RWPE1 (cell line): Measurements from ENCODE around the gene RTN4RL2.
A peak's percentile ranks its signal among the peaks of the same experiment; 100 is the strongest.

Experiments used
- CTCF ChIA-PET: fragments of 350-600 bp; sonication (Branson Sonifier 250); formaldehyde crosslinking; extraction: SDS; loops from one replicate; lab custom pipeline; 2021; lab: Yijun Ruan, JAX
- POLR2A ChIA-PET: fragments of 400-600 bp; formaldehyde crosslinking; extraction: SDS; loops from one replicate; lab custom pipeline; 2020; ENCODE audit warnings: antibody characterized with exemption; ENCODE audit not compliant: low non-redundant PET; lab: Yijun Ruan, JAX
- DNase-seq: peaks from one replicate; pipeline ENCODE4 v3.0.0; 2012; ENCODE audit warnings: low spot score
- H3K27ac ChIP-seq: fragments of 450-650 bp; 2 replicates; pipeline ENCODE4 v1.5.1; 2017
- TF ChIP-seq, protein P1 (sequence below): fragments of 450-650 bp; conservative IDR thresholded peaks from 2 replicates; pipeline ENCODE4 v1.5.1; 2017; ENCODE audit warnings: low read depth, mild to moderate bottlenecking

Gene RTN4RL2

DNA sequence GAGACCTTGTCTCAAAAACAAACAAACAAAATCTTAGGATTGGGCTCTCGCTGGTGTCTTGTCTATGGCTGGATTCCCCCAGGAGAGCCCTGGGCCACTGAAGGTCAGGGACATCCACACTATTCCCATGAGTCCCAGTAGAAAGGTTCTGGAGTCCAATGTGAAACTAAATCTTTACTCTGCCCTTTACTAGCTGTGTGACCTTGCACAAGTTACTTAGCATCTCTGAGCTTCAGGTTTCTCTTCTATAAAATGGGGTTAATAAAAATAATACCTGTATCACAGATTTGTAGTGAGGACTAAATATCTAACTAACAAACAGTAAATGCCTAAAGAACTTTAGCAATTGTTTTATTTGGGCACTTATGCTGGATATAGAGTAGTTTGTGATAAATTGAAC is 46.2 kb downstream of the RTN4RL2 start:
- ChIA-PET POLR2A (no interaction called here), CTCF (interaction anchor here (1.3 kb wide), 1 partner anchor 20 kb away, joined by 4 read pairs; no protein-coding TSS in a partner anchor)
- H3K27ac ChIP-seq: no peak overlapping the region
- TF ChIP-seq, protein P1, sequence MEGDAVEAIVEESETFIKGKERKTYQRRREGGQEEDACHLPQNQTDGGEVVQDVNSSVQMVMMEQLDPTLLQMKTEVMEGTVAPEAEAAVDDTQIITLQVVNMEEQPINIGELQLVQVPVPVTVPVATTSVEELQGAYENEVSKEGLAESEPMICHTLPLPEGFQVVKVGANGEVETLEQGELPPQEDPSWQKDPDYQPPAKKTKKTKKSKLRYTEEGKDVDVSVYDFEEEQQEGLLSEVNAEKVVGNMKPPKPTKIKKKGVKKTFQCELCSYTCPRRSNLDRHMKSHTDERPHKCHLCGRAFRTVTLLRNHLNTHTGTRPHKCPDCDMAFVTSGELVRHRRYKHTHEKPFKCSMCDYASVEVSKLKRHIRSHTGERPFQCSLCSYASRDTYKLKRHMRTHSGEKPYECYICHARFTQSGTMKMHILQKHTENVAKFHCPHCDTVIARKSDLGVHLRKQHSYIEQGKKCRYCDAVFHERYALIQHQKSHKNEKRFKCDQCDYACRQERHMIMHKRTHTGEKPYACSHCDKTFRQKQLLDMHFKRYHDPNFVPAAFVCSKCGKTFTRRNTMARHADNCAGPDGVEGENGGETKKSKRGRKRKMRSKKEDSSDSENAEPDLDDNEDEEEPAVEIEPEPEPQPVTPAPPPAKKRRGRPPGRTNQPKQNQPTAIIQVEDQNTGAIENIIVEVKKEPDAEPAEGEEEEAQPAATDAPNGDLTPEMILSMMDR: no peak
- no peak for DNase-seq

DNA sequence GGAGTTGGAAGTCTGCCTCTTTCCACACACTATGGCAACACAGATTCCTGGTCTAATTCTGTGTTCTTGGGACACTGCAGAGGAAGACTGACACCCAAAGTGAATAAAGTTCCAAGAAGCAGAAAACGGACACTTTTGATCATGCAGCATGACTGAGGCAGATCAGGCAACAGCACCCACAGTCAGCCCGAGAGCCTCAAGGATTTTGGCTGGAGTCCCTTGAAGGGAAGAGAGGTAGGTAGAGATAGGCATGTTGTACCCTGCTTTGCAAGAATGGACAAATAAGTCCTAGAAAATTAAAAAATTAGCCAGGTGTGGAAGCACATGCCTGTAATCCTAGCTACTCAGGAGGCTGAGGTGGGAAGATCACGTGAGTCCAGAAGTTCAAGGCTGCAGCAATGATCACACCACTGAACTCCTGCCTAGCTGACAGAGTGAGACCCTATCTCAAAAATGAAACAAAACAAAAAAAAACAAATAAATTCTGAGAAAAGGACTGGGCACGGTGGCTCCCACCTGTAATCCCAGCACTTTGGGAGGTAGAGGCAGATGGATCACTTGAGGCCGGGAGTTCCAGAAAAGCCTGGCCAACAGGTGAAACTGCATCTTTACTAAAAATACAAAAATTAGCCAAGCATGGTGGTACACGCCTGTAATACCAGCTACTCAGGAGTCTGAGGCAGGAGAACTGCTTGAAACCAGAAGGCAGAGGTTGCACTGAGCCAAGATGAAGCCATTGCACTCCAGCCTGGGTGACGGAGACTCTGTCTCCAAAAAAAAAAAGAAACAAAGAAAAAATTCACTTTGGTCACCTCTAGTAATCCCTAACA is 48.2 kb downstream of the RTN4RL2 start:
- CTCF ChIA-PET: interaction anchor here (0.6 to 1.2 kb wide), 3 partner anchors 15 to 126 kb away, joined by 3 to 4 read pairs (median 3); no protein-coding TSS in a partner anchor
- POLR2A ChIA-PET: no interaction called here
- TF ChIP-seq, protein P1: no peak
- DNase-seq: no peak
- H3K27ac ChIP-seq: no peak overlapping the region

DNA sequence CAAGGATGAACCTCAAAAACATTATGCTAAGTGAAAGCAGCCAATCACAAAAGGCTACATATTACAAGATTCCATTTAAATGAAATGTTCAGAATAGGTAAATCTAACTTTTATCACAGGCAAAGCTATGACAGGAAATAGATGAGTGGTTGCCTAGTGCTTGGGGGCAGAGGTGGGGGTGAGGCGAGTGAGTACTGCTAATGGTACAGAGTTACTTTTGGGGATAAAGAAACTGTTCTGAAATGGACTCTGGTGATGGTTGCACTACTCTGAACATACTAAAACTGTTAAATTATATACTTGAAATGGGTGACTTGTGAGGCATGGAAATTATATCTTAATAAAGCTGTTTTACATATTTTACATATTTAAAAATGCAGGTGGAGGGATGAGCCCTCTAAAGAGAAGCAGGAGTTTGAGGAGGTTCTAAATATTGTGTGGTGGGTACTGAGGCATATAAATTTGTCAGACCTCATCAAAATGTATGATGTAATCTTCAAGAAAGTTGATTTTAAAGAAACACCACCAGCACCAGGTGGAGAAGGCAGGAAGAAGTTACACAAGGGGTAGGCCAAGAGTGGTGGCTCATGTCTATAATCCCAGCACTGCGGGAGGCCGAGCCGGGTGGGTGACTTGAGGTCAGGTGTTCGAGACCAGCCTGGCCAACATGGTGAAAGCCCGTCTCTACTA is 51.6 kb downstream of the RTN4RL2 start:
- no peak overlapping the region for H3K27ac ChIP-seq
- TF ChIP-seq, protein P1: no peak
- ChIA-PET POLR2A (no interaction called here), CTCF (interaction anchor here (1.2 kb wide), 1 partner anchor 54 kb away, joined by 8 read pairs; no protein-coding TSS in a partner anchor)
- no peak for DNase-seq

DNA sequence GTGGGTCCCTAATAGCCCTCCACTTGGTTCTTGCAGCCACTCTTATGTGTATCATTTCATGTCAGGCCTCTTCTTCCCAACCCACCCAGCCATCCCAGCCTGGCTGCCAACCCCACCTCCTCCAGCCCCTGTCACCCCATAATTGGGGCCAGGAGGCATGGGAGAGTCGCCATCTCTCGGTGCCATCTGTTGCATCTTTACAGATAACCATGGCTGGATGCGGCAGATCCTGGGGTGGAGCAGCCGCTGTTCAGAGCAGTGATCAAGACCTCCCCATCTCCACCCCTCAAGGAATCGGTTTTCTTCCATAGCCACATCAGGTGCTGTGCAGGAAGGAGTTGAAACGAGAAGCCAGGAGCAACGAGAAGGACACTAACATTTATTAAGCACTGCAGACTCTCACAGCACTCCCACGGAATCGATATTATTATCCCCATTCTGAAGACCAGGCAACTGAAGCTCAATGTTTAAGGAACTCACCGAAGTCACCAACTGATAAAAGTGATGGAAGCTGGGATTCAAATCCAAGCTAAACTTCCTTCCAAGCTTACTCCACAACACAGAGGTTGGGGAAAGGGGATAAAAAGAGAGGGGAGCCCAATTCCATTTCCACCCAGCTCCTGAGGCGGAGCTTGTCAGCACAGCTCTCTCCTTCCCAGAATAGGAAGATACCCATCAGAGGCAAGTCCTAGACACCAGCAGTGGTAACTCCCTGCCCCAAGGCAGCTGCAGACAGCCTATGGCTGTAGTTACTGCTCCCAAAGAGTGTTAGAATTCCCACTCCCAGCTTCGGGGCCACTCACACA is 52.5 kb downstream of the RTN4RL2 start:
- ChIA-PET CTCF (interaction anchor here (0.6 to 4.5 kb wide), 6 partner anchors 19 to 1001 kb away, joined by 3 to 28 read pairs (median 3); no protein-coding TSS in a partner anchor), POLR2A (no interaction called here)
- DNase-seq: no peak
- TF ChIP-seq, protein P1: no peak
- H3K27ac ChIP-seq: peak overlapping the region; percentile 63; the same call in 1 of the 2 replicates

DNA sequence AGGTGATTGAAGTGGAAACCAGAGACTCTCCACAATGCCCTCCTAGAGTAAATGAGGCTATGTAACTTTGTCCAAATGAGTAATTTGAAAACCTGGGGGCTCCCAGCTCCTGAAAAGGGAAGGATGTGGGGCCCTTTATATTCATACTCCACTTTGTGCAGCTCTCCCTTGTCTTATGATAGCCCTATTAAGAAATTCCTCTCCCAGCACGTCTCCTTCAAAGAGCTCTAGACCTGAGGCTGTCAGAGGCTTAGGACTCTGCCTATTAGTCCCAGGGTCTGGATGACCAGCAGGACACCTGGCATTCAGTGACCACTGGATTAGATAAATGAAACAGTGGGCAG is 53.1 kb downstream of the RTN4RL2 start:
- H3K27ac ChIP-seq: peak overlapping the region; percentile 63

More for the DNA sequence above, 53.1 kb downstream of the RTN4RL2 start:
- TF ChIP-seq, protein P1: no peak
- POLR2A ChIA-PET: no interaction called here
- CTCF ChIA-PET: interaction anchor here (0.6 to 4.5 kb wide), 6 partner anchors 20 to 1000 kb away, joined by 3 to 28 read pairs (median 3); no protein-coding TSS in a partner anchor
- no peak for DNase-seq
